Smooth muscle cell (in vitro differentiated cells): ENCODE data around the gene KIAA0825. TPM values are rescaled to one million over a fixed set of nuclear protein-coding genes. Genes with fewer than 3 reads are reported as not detected.

Experiments
- DNase-seq: peaks from one replicate; lab custom pipeline; 2025; ENCODE audit not compliant: unreplicated experiment; lab: John Stamatoyannopoulos, UW
- H2AFZ ChIP-seq: fragments of 200-600 bp; sonication (generic); 2 replicates; pipeline ENCODE4 v1.6.0; 2016; ENCODE audit warnings: antibody characterized with exemption, low read depth, mild to moderate bottlenecking
- H3F3A ChIP-seq: fragments of 200-600 bp; sonication (generic); 2 replicates; pipeline ENCODE4 v1.6.0; 2017; ENCODE audit warnings: antibody characterized with exemption, low read depth
- H3K27ac ChIP-seq: fragments of 200-600 bp; sonication (generic); 2 replicates; pipeline ENCODE4 v1.5.1; 2016; ENCODE audit warnings: low read depth, mild to moderate bottlenecking
- H3K27me3 ChIP-seq: fragments of 200-600 bp; sonication (generic); 2 replicates; pipeline ENCODE4 v1.6.1; 2016; ENCODE audit warnings: low read depth, mild to moderate bottlenecking
- H3K36me3 ChIP-seq: fragments of 200-600 bp; sonication (generic); 2 replicates; pipeline ENCODE4 v1.5.1; 2016; ENCODE audit warnings: low read depth
- H3K4me1 ChIP-seq: fragments of 200-600 bp; sonication (generic); 2 replicates; pipeline ENCODE4 v1.5.1; 2016; ENCODE audit warnings: low read depth
- H3K4me2 ChIP-seq: fragments of 200-600 bp; sonication (generic); 2 replicates; pipeline ENCODE4 v1.6.0; 2016; ENCODE audit warnings: mild to moderate bottlenecking
- H3K4me3 ChIP-seq: fragments of 200-600 bp; sonication (generic); 2 replicates; pipeline ENCODE4 v1.5.1; 2016; ENCODE audit warnings: mild to moderate bottlenecking
- H3K79me2 ChIP-seq: fragments of 200-600 bp; sonication (generic); 2 replicates; pipeline ENCODE4 v1.6.0; 2016; ENCODE audit warnings: low read depth, mild to moderate bottlenecking
- H3K9ac ChIP-seq: fragments of 200-600 bp; sonication (generic); 2 replicates; pipeline ENCODE4 v1.6.0; 2016; ENCODE audit warnings: low read depth
- H3K9me3 ChIP-seq: fragments of 200-600 bp; sonication (generic); replicated peaks from 2 replicates; pipeline ENCODE4 v1.5.1; 2016; ENCODE audit warnings: low read depth
- H4K20me1 ChIP-seq: fragments of 200-600 bp; sonication (generic); 2 replicates; pipeline ENCODE4 v1.6.0; 2016; ENCODE audit warnings: low read depth
- CTCF ChIP-seq: fragments of 200-600 bp; sonication (generic); IDR thresholded peaks from 2 replicates; pipeline ENCODE4 v1.5.1; 2017; ENCODE audit warnings: borderline replicate concordance, mild to moderate bottlenecking, antibody characterized with exemption; ENCODE audit not compliant: insufficient read depth, poor library complexity, severe bottlenecking
- WGBS: methylation state at CpG from one replicate; pipeline ENCODE4 v1.1.7; 2016; ENCODE audit warnings: low lambda C conversion rate; 5-methylcytosine and 5-hydroxymethylcytosine counted together
- polyA plus RNA-seq: library from polyadenylated mRNA; unstranded; fragments of >200 nt; fragmentation: Nextera tagmentation; extraction: Ambion mirVana; gene quantifications from 2 replicates; pipeline ENCODE4 v1.2.1, GENCODE V29; 2016
- total RNA-seq: library from RNA; depleted of rRNA; stranded (reverse); fragments of >200 nt; gene quantifications from 2 replicates; pipeline ENCODE4 v1.2.3, GENCODE V29; 2014

Gene KIAA0825
- total and polyA plus RNA-seq, 2 experiments from 2014 or later = 1.3 to 3.1 TPM

GRCh38 chr5:94240596-94240992 is 377.8 kb downstream of the KIAA0825 start:
- no peak for TF ChIP-seq CTCF
- peak overlapping the region; percentile 68 for H3K27ac ChIP-seq
- no peak overlapping the region for H3K4me3 ChIP-seq
- no peaks in the 10 kb centered on the region for H4K20me1 ChIP-seq
- no peak overlapping the region for H3K9ac ChIP-seq
- H3K4me1 ChIP-seq = no peaks in the 10 kb centered on the region
- no peak overlapping the region for H2AFZ ChIP-seq
- H3K9me3 ChIP-seq = no peaks in the 10 kb centered on the region
- peak overlapping the region; percentile 2 for H3K4me2 ChIP-seq
- H3F3A ChIP-seq = no peaks in the 10 kb centered on the region
- DNase-seq = no peak
- no peaks in the 10 kb centered on the region for H3K36me3 ChIP-seq
- H3K27me3 ChIP-seq = no peaks in the 10 kb centered on the region
- 80% methylated on average over 5 of the region's 5 CpGs for WGBS
- H3K79me2 ChIP-seq = no peaks in the 10 kb centered on the region

- Histone ChIP-seq H3K27ac (peak overlapping the region; percentile 68), H3K4me2 (no peak overlapping the region), H3K79me2 (no peaks in the 10 kb centered on the region), H3K9ac (no peak overlapping the region), H3K9me3 (no peaks in the 10 kb centered on the region), H3K4me3 (no peak overlapping the region), H3F3A (no peaks in the 10 kb centered on the region), H3K4me1 (no peaks in the 10 kb centered on the region), H2AFZ (no peak overlapping the region), H3K27me3 (no peaks in the 10 kb centered on the region), H4K20me1 (no peaks in the 10 kb centered on the region), H3K36me3 (no peaks in the 10 kb centered on the region)
- 84% methylated on average over 3 of the region's 3 CpGs for WGBS
- TF ChIP-seq CTCF = no peak
- DNase-seq = no peak
Measured at GRCh38 chr5:94240134-94240533, 378.3 kb downstream of the KIAA0825 start.

GRCh38 chr5:94239266-94239665 is 379.1 kb downstream of the KIAA0825 start:
- 86% methylated on average over 2 of the region's 2 CpGs for WGBS
- DNase-seq = no peak

More at GRCh38 chr5:94239266-94239665, 379.1 kb downstream of the KIAA0825 start:
- TF ChIP-seq CTCF = no peak
- H3K36me3 ChIP-seq = no peaks in the 10 kb centered on the region
- no peaks in the 10 kb centered on the region for H4K20me1 ChIP-seq
- no peaks in the 10 kb centered on the region for H3K9me3 ChIP-seq
- H3F3A ChIP-seq = no peaks in the 10 kb centered on the region
- H3K9ac ChIP-seq = no peak overlapping the region
- H3K4me2 ChIP-seq = no peak overlapping the region
- H3K79me2 ChIP-seq = no peaks in the 10 kb centered on the region
- no peak overlapping the region for H3K4me3 ChIP-seq
- no peak overlapping the region for H3K27ac ChIP-seq
- no peaks in the 10 kb centered on the region for H3K4me1 ChIP-seq
- H2AFZ ChIP-seq = no peak overlapping the region
- H3K27me3 ChIP-seq = no peaks in the 10 kb centered on the region
